ENCODE results near the gene HSF2BP.
"Not testable (repeated sequence)": the region's sequence is repeated elsewhere in the genome, so short reads cannot be mapped to it uniquely, and the experiment has no call there.

HSF2BP gene

DNA sequence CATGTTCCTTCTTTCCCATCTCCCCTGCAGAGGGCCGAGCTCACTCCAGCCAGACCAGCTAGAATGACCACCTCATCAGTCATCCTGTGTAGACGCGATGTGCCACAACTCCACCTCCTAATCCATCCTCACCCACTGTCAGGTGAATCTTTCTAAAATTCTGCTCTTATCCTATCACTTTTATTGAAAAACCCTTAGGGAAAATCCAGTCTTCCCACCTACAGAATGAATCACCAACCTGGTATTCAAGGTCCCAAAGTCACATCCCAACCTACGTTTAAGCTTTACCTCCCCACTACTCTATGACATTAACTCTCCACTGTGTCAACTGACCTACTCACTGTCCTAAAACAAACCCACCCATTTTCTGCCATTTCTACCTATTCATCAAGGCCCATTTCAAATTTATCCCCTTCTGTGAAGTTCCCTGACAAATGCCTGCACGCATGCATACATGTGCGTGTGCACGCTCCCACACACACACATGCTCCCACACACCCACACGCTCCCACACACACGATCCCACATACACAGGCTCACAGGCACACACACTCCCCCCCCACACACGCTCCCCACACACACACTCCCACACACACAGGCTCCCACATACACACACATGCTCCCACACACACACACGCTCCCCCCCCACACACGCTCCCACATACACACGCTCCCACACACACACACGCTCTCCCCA, 27.7 kb downstream of the HSF2BP start:
- DNase-seq, result no peak
- in situ Hi-C loops (cut with MboI; ENCODE audit: low pct_unique_long_range_greater_than_20kb, low sequenced_read_pairs), result no loop called here

DNA sequence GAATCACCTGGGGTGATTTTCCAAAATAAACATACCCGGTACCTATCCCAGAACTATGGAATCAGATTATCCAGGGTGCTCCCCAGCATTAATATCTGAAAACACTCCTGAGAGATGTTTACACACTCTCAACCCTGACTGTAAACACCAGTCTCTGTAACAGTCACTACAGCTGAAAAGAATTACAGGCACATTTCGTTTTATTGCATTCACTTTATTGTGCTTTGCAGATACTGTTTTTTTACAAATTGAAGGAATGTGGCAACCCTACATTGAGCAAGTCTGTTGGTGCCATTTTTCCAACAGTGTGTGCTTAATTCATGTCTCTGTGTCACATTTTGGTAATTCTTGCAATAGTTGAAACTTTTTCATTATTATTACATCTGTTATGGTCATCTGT, 31.8 kb downstream of the HSF2BP start:
- DNase-seq, result no peak
- in situ Hi-C loops (cut with MboI; ENCODE audit: low pct_unique_long_range_greater_than_20kb, low sequenced_read_pairs), result no loop called here

DNA sequence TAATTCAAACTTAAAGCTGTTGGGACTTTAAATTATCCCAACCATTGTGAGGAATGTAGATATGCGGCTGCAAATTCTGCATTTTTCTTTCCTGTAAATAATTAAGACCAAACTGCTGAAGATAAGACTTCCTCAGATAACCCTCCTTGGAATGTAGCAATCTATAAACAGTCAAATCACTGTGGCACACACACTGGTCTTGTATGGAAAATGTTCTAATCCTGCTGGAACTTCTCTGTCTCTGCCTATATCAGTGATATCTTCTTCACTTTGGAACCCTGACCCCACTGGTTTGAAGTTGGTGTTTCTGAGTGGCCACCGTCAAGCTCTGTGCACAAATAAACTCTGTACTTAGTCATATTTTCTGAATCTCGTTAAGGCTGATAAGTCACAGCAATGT, 32.9 kb downstream of the HSF2BP start:
- in situ Hi-C loops (cut with MboI; ENCODE audit: low pct_unique_long_range_greater_than_20kb, low sequenced_read_pairs), result no loop called here

DNA sequence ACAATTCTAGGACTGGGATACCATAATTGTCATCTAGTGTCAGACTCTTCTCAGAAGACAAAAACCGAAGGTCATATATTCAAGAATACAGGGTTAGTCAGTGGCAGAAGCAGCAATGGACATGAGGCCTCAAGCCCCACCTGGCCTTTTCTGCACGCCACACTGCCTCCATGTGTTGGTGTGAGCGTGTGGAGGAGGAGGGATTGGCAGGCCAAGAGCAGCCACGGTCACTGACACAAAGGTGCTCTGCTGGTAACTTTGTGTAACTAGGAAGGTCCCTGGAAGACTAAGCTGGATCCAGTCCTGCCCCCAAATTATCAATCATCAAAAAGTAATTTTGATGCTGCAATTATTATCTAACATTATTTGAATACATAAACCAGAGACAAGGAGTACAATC, 34.9 kb downstream of the HSF2BP start:
- in situ Hi-C loops (cut with MboI; ENCODE audit: low pct_unique_long_range_greater_than_20kb, low sequenced_read_pairs), result no loop called here
- no peak for DNase-seq

More for the DNA sequence above, 32.9 kb downstream of the HSF2BP start:
- DNase-seq, result no peak

DNA sequence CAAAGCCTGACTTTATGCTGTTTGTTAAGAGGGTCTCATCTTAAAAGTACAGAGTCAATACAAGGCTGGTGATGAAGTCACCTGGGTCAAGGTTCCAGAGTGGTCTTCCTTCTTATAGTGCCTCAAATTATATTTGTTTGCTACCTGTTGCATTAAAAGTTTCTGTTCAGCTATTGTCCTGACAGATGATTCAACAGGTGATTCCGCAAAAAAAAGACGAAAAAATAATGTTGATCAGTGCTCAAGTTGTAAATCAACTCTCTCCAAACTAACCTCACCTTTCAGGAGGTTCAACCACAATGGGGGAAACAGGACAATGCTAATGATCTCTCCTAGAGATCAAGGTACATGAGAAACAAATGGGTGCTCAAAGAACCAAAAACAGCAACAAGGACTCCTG, 35.7 kb downstream of the HSF2BP start:
- no peak for DNase-seq
- in situ Hi-C loops (cut with MboI; ENCODE audit: low pct_unique_long_range_greater_than_20kb, low sequenced_read_pairs), result no loop called here

DNA sequence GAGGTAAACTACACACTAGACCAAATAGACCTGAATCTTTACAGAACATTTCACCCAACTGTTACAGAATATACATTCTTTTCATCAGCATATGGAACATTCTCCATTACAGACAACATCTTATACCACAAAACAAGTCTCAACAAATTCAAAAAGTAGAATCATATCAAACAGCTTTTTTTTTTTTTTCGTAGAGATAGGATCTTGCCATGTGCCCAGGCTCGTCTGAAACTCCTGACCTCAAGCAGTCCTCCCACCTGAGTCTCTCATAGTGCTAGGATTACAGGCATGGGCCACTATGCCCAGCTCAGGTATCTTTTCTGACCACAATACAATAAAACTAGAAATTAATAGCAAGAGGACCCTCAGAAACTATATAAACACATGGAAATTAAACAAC, 36.5 kb downstream of the HSF2BP start:
- DNase-seq, result no peak
- in situ Hi-C loops (cut with MboI; ENCODE audit: low pct_unique_long_range_greater_than_20kb, low sequenced_read_pairs), result no loop called here

DNA sequence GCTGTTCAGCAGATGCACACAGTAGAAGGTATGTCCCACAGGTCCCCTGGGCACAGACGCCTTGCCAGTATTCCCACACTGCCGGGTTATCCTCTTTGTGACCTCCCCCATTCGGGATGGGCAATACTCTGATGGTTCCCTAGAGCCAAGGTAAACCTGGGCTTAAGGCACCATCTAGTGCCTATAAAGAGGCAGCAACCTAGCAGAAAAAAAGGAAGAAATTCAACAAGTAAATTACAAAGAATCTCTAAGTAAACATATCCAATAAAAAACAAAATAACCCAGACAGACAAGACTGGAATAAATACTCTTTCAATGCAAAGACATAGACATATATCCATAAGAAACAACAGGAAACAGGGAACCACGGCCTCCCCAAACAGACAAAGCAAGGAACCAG, 39.4 kb downstream of the HSF2BP start:
- no peak for DNase-seq
- in situ Hi-C loops (cut with MboI; ENCODE audit: low pct_unique_long_range_greater_than_20kb, low sequenced_read_pairs), result no loop called here

DNA sequence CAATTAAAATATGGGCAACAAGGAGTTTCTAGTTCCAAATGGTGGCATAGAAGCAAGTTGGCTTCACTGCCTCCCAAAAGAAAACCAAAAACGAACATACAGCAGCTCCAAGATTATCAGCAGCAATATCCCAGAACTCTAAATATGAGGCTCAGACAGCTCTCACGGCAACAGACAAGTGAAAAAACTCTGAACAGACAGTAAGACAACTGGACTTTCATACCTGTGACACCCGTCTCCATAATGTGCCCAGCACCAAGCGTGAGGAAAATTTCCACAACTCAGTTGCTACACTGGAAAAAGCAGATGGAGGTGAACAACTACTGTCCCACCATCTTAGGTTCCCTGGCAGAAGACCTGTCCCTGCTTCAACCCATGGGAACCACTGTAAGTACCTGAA, 39.9 kb downstream of the HSF2BP start:
- in situ Hi-C loops (cut with MboI; ENCODE audit: low pct_unique_long_range_greater_than_20kb, low sequenced_read_pairs), result no loop called here
- no peak for DNase-seq

DNA sequence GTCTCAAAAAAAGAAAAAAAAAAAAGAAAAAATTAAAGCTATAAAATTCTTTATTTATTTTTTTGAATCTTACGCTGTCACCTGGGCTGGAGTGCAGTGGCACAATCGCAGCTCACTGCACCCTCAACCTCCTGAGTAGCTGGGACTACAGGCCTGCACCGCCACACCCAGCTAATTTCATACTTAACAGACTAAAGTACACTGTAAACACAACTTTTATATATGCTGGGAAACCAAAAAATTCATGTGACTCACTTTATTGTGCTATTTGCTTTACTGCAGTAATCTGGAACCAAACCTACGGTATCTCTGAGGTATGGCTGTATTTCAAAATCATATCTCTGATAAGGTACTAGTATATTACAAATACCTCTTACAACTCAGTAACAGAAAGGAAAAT, 40.3 kb downstream of the HSF2BP start:
- no peak for DNase-seq
- in situ Hi-C loops (cut with MboI; ENCODE audit: low pct_unique_long_range_greater_than_20kb, low sequenced_read_pairs), result no loop called here

DNA sequence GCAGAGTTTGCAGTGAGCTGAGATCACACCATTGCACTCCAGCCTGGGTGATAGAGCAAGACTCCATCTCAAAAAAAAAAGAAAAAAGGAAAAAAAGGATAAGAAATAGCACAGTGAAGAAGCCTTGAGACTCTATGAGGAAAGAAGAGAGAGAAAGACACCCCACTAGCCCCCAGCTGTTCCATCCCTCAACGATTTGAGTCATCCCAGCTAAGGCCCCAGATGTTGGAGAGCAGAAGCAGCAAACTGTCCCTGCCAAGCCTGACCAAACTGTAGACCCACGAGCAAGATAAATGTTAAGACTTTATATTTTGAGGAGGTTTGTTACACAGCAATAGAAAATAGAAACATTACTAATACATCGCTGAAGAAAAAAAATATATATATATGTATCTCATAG, 42.4 kb downstream of the HSF2BP start:
- in situ Hi-C loops (cut with MboI; ENCODE audit: low pct_unique_long_range_greater_than_20kb, low sequenced_read_pairs); DNase-seq: not testable (repeated sequence)

DNA sequence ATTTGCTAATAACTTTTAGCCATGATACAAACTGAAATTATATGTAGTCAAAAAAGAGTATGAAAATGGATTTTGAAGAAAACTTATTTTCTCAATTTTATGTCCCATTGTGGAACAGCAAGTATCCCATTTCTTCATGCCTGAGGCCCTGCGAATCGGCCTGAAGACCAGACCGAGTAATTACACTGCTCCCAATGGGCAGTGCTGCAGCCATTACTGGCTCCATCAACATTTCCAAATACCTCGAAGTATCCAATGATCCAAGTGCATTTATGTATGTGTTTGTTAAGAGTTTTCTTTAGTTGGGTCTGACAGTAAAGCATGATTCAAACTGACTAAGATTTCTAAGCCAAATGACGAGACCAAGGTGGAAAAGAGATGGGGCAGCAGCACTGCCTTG, 44.4 kb downstream of the HSF2BP start:
- no peak for DNase-seq
- in situ Hi-C loops (cut with MboI; ENCODE audit: low pct_unique_long_range_greater_than_20kb, low sequenced_read_pairs), result no loop called here

DNA sequence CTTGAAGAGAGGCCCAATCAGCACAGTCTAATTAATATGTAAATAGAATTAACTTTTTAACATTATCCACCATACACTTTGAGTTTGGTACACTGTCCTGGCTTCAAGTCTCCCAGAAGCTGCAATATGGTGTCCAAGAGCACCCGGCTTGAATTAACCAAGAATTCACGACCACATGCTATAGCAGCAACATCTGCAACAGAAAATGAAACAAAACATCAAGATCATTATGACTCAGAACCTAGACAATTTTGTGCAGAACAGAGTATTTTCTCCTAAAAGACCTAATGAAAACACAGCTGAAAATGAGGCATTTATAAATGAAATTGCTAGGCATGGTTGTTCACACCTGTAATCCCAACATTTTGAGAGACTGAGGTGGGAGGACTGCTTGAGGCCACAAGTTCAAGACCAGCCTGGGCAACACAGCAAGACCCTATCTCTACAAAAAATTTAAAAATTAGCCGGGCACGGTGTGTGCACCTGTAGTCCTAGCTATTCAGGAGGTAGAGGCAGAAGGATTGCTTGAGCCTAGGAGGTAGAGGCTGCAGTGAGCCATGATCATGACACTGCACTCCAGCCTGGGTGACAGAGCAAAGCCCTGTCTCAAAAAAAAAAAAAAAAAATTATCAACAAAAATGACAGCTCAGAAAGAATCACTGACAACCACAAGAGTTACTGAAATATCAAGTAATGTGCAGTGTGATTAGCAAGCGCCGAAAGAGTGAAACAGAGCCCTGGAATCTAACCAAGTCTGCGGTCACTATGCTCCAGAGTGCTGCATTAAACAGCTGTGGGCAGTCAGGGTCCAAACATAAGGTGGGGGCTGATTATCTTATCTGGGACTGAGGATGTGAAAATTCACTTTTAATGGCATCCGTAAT, 45.3 kb downstream of the HSF2BP start:
- DNase-seq, result no peak
- in situ Hi-C loops (cut with MboI; ENCODE audit: low pct_unique_long_range_greater_than_20kb, low sequenced_read_pairs), result no loop called here

DNA sequence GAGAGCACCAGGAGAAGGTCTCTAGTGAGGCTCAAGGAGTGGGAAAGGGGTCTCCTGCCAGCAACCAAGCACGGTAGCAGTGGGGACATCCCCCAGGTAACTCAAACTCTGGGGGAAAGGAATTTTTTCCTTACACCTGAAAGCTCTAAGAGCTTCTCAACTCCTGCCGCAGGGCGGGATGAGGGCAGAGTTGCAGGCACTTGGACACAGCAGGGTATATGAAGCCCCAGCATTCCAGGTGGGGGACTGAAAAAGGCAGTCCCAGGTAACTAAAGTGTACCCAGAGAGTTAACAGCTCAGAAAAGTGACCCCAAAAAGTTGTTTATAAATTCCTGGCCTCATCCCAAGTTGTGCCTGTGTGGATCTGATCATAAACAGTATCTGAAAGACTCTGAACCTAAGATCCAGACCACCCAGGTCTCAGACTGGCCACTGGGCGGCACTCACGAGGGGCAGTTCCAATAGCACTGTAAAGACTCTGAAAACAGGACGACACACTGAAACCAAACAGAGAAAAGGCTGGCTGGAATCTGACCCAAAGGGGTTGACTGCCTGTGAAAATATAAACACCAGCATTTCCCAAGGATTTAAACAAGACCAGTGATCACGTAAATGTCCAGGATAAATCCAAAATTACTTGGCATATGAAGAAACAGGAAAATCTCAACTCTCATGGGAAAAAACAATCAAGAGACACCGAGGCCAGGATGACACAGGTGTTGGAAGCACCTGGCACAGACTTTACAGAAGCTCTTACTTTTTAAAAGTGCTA, 47.5 kb downstream of the HSF2BP start:
- in situ Hi-C loops (cut with MboI; ENCODE audit: low pct_unique_long_range_greater_than_20kb, low sequenced_read_pairs), result no loop called here
- DNase-seq, result peak; percentile 51

DNA sequence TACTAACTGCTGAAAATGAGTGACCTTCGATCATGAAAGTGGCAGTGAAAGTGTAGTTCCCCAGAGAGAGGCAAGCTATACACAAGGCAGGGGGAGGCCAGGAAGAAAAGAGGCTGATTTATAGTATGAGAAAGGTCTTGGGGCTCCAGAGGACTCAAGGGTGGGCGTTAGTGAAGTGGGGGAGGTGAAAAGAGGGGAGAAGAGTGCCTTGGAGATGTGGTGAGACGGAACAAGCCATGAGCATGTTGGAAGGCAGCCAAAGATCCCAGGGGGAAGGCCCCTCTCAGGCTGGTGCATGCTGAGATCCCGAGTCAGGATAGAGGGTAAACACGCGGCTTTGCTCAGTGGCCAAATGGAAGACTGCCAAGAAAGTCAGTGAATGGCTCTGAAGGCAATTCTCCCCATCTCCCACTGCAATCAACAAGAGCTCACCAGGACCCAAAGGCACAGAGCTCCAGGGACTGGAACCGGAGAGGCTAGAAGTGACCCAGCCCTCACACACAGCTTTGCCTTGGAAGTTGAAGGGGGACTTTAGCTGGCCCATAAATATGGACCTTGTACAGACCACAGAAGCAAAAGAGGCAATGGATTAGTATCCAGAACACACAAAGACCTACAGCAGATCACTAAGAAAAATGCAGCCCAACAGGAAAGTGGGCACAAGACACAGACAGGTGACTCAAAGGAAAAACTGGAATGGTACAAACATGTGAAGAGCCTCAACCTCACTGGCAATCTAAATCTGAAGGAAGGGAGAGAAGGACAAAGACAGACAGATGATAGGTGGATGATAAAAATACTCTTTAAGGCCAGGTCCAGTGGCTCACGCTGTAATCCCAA, 49.6 kb downstream of the HSF2BP start:
- in situ Hi-C loops (cut with MboI; ENCODE audit: low pct_unique_long_range_greater_than_20kb, low sequenced_read_pairs), result no loop called here
- DNase-seq, result no peak

DNA sequence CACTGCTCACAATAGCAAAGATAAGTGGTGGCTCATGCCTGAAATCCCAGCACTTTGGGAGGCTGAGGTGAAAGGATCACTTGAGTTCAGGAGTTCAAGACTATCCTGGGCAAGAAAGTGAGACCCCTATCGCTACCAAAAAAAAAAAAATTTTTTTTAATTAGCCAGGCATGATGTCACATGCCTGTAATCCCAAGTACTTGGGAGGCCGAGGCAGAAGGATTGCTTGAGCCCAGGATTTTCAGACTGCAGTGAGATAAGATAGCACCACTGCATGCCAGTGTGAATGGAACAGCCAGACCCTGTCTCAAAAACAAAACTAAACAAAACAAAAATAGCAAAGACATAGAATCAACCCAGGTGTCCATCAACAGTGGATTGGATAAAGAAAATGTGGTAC, 50.6 kb downstream of the HSF2BP start:
- DNase-seq, result no peak
- in situ Hi-C loops (cut with MboI; ENCODE audit: low pct_unique_long_range_greater_than_20kb, low sequenced_read_pairs), result no loop called here

DNA sequence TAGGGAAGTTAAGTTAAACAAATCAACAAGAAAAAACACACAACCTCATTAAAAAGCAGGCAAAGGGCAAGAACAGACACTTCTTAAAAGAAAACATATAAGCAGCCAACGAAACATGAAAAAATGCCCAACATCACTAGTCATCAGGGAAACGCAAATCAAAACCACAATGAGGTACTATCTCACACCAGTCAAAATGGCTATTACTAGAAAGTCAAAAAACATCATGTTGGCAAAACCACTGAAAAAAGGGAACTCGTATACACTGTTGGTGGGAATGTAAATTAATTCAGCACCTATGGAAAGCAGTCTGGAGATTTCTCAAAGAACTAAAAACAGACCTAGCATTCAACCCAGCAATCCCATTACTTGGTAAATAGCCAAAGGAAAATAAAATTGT, 51.1 kb downstream of the HSF2BP start:
- peak; percentile 41 for DNase-seq
- in situ Hi-C loops (cut with MboI; ENCODE audit: low pct_unique_long_range_greater_than_20kb, low sequenced_read_pairs), result no loop called here

DNA sequence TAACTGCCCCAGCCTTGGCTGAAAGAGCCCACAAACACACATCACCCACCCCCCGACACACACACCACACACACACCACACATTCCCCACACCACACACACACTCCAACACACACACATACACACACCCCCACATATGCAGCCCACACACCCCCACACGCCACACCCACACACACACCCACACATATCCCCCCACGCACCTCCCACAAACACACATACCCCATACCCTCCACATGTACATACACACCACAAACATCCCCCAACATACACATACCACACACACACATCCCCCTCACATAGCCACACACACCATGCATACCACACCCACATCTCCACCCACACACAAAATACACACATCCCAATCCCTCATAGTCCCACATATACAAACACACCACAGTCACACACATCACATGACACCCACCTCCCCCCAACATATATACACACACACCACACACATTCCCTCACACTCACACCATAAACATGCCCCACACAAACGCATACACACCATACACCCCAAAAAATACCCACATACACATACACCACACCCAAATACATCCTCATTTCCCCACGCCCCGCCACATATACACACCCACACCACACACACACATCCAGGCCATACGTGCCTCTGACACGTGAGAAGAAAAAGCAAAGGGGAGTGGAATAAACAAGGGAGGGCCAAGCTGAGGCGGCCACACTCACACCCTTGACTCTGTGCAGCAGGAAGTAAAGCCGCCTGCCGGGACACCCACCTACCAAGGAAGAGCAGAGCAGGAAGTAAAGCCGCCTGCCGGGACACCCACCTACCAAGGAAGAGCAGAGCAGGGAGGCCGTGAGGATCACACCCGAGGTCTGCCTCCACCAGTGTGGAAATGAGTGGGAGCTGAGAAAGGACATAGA, 53.7 kb downstream of the HSF2BP start:
- in situ Hi-C loops (cut with MboI; ENCODE audit: low pct_unique_long_range_greater_than_20kb, low sequenced_read_pairs), result no loop called here
- no peak for DNase-seq

DNA sequence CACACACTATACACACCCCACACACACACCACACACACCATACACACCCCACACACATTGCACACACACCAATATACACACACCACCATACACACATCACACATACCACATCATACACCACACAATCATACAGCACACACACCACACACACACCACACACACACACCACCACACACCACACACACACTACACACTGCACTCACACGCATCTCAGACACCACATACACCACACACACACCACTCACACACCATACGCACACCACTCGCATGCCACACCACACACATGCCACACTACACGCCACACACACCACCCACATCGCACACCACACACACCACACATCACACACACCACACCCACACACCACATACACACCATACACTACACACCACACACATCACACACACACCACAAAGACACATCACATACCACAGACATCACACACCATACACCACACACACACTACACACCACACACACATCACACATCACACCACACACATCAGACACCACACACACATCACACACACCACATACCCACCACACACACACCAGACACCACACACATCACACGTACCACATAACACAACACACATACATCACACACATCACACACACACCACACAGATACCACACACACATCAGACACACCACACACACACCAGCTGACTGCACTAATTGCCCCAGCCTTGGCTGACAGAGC, 54.6 kb downstream of the HSF2BP start:
- in situ Hi-C loops (cut with MboI; ENCODE audit: low pct_unique_long_range_greater_than_20kb, low sequenced_read_pairs), result no loop called here
- no peak for DNase-seq
